Stimulated activated CD8-positive, alpha-beta memory T cell treated with anti-CD3 and anti-CD28 coated beads, Interleukin-12 subunit alpha, Interleukin-12 subunit beta, amount 100 ng/mL, for 24 hours (primary cell): ENCODE results near the gene TMEM132D.

ENCODE experiments used
- DNase-seq: peaks from one replicate; pipeline ENCODE4 v3.0.0-alpha.2; 2020; ENCODE audit errors: extremely low read depth

The TMEM132D gene

DNA sequence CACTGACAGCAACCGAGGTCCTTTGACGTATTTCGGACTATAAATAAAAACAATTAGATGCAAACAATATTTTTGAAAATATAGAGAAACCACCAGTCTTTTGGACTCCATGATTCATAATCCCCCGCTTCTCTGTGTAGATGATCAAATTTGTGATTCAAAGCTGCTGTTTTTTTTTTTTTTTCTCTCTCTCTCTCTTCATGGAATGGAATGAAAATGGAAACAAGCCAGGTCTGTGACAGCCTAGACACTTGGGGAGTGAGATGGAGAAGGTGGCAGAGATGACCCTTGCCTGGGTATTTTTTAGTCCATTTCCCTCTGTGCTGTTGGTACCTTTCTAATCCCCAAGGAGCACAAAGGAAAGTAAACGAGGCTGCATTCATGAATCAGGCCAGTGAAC, 802.0 kb downstream of the TMEM132D start:
- DNase-seq, result no peak

DNA sequence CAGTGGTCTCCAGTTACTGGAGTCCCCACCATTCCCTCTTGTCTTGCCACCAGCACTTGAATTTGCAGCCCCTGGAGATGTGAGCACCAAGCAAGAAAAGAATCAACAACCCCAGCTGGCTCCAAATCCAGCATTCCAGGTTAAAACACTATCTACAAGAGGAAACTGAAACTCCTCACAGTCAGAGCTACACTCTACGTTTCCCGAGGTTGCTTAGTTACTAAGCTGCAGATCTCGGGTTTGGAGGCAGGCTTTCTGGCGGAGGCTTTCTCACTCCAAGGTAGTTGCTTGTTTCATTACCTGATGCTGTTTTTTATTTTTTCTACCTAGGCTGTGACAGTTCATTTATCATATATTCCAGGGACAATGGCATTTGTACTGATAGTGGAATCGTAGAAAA, 802.4 kb downstream of the TMEM132D start:
- DNase-seq, result no peak

DNA sequence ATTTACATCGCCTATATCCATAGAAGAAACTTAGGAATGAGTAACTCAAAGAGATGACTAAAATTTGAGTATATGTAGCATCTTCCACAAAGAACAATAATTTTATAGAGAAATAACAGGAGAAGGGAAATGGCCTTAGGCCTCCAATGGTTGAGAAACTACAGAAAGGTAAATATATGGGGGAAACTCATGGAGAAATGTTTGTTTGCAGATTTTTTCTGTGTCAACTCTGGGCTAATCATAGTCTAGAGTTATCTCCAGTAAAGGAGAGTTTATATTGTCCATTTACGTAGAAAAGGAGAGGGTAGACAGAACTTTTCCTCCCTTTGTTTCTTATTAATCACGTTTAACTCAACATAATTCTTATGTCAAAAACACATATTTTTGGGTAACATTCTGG, 806.4 kb downstream of the TMEM132D start:
- no peak for DNase-seq

DNA sequence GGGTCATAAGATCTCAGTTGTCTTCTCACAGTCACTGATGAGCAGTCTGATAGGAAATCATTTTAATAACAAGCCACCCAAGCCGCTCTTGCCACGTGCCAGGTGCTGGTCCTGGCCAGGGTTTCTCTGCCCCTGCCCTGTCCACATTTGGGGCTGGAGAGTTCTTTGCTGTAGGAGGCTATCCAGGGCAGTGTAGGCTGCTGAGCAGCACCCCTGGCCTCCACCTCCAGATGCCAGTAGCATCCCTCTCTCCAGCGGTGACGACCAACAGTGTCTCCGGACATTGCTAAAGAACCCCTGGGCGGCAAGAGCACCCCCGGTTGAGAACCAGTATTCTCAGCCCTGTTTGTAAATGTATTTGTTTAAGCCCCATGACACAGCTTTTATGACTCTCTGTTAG, 806.9 kb downstream of the TMEM132D start:
- no peak for DNase-seq

DNA sequence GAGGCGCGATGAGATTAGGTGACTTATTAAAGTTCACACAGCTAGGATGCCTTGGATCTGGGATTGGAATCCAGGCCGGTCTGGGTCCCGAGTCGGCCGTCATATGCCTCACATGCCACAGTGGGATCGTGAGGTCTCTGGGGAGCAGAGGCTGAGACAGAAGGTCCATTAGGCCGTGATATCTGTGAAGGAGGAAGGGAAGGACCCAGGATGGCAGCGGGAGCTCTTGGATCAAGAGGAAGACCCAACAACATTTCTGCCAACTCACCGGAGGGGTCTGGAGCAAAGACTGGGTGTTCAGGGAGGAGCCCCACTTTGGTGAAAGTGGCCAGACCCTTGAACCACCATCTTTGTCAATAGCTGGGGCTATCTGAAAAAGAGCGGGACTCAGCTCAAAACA, 807.6 kb downstream of the TMEM132D start:
- DNase-seq, result no peak

DNA sequence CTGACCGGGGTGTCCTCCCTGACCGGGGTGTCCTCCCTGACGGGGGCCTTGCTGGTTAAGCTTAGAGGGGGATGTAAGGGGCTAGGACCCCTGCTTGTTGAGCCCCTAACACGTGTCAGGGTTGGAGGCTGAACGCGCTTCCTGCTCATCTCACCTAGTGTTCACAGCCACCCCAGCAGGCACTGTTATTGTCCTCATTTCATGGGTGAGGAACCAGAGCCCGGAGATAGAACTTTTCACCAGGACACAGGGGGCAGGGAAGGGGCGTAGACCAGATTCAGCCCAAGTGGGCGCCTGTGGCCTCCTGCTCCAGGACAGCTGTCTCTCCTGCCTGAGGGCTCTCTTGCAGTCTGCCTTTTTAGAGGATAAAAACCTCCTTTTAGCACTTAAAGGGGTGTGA, 814.2 kb downstream of the TMEM132D start:
- DNase-seq, result no peak

DNA sequence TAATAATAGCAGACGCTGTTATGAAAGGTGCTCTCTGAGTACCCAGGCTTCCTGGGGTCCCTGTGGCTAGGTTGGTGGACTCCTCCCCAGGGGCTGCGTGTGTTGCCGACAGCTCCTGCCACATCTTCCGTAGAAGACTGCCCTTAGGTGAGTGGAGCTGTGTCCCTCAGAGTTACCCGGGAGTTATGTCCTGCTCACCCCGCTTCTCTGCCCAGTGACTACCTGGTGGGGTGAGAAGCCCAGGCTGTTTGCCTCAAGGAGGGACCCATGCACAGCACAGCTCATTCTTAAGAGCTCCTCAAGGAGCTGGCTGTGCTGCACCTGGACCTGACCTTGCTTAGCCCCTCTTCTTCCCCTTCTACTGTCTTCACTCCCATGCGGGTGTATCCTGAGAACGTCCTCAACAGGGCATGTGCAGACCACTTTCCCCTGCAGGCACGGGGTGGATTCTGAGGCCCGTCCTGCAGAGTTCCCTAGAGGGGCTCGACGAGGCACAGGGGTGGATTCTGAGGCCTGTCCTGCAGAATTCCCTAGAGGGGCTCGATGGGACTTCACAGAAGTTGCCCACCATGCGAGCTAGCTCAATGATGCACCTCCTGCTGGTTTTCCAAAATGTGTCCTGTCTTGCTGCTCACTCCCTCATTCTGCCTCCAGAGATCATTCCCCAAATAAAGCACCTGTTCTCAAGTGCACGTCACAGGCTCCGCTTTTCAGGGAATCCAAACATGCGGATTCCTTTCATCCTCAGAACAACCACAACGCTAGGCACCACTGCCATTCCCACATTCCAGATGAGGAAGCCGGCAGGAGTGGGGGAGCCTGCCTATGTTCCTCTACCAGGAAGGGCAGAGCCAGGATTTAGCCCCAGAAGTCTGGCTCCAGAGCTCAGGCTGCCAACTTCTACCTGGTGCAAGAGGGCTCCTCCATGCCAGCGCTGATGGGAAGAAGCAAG, 818.7 kb downstream of the TMEM132D start:
- no peak for DNase-seq

DNA sequence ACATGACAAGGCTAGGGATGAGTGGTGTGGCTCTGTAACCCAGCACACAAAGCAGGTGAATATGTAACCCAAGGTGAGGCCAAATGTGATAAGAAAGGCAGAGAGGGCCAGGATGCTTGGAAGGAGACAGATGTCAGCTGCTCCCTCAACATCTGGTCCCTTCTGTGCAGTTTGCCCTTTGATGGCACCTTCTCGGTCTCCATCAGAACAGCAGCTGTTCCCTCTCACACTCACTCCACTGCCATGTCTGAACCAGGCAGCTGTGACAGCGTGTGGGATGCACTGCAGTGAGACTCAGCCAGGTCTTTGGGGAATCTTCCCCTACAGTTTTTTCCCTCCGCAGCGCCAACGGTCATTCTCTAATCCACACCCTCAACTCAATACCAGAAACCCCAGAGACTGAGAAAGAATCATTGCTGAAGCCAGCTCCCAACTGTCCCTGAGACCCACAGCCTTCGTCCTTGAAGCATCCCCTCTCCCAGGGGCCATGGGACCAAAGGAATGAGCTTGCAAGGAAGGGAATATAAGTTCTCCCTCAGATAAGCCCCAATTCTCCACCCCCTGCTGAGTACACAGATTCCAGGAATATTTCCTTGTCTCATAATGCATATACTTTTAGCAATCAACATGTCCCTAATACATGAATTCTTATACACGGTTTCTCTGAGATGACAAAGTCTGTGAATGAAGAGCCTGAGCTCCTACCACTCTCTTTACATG, 820.5 kb downstream of the TMEM132D start:
- DNase-seq, result no peak

DNA sequence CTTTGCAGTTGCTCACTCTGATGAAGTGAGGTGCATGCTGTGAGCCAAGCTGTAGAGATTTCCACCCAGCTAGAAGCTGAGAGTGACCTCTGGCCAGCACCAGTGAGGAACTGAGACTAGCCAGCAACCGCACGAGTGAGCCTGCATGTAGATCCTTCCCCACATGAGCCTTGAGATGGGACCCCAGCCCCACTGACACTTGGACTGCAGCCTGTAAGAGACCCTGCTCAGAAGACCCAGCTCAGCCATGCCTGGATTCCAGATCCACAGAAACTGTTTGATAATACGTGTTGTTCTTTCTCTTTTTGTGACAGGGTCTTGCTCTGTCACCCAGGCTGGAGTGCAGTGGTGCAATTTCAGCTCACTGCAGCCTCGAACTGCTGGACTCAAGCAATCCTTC, 821.4 kb downstream of the TMEM132D start:
- DNase-seq, result no peak

DNA sequence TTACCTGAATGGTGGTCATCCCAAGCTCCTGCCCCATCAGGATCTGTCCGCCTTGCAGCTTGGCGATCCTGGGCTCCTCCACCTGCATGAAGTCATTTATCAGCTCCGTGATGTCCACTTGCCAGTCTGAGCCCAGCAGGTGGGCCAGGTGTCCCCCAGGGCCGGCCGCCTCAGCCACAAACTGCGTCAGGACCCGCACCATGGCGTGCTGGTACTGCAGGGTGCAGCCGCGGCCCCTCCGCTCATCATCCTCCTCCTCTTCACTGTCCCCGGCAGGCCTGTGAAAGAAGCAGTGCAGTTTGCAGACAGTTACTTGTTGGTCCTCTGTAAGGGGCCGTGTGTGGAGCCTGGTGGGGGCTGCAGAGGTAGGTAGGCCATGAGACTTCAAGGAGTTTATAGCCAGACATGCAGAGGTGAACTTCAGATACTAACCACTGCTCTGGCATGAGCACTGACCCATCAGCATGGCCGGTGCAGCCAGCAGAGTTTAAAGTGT, 822.0 kb downstream of the TMEM132D start:
- no peak for DNase-seq

DNA sequence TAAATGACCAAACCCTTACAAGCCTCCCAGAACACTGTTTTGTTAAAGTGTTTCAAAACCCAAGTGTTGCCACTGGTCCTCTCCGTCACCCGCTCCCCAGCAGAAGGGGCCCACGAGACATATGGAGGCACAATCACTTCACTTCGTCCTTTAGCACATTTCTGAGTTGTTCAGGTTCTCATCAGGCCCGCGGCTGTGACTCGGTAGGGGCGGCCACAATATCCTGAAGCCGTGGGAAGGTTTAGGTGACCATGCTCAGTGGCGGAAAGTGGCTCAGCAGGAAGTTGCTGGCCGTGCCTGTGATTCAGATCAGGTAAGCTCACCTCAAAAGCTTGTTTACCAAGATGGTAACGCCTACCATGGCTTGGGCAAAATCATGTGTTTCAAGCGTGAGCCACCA, 823.0 kb downstream of the TMEM132D start:
- DNase-seq, result no peak

DNA sequence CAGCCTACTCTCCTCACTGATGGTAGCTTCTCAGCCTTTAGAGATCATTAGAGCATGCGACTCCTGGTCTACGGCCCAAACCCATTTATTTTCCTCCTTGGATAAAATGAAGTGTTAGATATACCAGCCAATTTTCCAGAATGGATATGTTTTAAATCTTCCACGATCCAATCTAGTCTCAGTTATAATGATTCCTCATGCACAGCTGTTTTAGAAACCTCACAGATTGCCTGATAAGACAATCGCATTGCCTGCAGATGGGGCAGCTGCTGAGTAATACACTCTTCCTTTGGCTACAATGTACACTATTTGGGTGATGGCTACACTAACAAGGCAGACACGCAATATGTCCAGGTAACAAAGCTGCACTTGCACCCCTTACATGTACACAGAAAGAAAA, 823.4 kb downstream of the TMEM132D start:
- DNase-seq, result no peak

DNA sequence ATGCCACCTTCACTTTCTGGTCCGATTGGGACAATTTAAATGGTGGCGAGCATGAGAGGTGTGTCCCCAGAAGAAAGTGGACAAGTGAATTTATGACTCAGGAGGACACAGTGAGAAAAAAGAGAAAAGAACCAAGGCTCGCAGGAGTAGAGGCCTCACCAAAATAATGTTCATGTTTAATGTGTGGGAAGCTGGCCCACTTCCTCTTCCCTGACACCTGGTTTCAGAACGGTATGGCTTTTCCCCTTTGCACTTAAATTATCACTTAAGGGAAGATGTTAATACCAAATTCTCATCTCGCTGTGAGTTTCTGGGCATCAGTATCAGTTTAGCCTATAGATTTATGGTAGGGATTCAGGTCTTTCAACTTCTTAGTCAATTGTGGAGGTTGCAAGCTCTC, 824.1 kb downstream of the TMEM132D start:
- no peak for DNase-seq

DNA sequence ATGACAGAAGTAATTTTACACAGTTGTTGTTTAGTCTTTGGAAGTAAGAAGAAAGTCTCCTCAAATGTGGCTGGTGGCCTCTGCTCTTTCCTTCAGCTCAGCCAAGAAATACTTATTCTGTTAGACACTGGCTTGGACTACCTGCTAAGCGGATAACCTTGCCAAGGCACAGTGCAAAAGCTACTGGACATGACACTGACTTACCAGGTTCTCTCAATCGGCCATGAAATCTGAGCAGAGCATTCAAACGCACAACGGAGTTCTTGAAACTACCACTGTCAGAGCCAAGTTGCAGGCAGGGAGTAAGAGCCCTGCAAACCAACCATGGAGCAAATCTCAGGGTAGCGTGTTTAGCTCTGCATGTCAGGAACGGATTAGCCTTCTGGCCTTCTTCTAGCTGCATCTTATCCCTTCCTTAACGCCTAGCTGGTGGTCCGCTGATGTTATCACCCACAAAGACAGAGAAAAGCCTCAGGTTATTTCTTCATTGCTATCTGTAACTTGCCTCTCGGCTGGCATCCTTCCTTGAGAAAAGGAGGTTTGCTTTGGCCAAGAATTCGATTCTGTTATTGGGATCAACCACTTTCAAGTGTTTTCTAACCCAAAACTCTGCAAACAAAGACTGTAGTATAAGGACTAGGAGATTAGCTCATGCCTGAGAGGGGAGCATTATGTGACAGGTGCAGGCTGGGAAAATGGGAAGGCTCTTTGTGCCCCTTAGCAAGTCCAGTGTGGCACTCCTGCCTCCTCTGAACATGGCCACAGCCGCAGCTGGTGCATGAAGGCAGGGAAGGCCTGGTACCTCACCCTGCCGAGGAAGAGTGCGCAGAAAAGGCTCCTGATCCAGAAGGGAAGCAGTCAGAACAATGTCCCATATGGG, 827.1 kb downstream of the TMEM132D start:
- DNase-seq, result no peak

DNA sequence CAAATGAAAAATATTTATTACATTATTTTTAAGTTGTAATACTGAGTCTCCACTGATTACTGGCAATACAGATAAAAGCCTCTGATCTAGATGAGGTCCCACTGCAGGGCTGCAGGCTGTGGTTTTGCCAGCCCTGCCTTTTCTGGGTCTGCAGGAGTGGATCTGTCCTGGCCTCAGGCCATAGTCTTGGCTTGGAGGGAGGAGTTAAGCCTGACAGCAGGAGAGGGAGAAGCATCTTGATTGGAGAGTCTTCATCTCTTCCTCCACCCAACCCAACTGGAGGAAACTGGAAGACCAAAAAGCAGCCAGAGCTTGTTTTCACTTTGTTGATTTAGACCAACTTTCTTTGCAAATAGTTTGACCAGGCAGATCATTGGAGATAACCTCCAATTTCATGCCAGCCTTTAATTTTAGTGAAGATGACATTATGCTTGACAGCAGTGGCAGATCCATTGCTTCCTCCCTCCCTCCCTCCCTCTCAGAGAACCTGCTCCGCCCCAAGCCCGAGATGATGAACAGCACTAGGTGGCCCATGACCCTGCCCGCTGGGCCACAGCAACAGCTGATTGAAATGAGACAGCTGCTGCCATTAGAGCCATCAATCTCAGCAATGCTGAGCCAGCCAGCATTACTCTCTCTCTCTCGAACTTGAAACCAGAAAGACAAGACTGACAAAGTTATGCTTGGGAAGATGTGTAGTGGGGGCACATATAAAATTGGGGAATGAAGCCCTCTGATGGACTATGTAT, 828.2 kb downstream of the TMEM132D start:
- no peak for DNase-seq

DNA sequence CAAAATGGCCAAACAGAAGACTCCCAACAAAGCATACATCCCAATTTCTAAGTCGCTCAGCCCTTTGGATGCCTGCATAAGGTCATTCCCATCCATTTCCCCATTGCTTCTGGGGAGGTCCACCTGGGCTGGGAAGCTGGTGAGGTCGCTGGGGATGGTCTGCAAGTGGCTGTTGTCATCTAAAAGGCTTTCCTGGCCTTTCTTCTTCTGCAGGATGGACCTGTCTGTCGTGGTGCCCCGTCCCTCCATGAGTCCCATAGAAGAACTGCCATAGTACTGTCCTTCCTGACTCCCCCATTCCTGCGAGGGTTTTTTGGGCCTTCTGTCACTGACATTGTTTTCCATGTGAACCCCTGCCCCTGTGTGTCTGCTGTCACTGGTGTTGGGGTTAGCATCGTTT, 829.4 kb downstream of the TMEM132D start:
- no peak for DNase-seq

DNA sequence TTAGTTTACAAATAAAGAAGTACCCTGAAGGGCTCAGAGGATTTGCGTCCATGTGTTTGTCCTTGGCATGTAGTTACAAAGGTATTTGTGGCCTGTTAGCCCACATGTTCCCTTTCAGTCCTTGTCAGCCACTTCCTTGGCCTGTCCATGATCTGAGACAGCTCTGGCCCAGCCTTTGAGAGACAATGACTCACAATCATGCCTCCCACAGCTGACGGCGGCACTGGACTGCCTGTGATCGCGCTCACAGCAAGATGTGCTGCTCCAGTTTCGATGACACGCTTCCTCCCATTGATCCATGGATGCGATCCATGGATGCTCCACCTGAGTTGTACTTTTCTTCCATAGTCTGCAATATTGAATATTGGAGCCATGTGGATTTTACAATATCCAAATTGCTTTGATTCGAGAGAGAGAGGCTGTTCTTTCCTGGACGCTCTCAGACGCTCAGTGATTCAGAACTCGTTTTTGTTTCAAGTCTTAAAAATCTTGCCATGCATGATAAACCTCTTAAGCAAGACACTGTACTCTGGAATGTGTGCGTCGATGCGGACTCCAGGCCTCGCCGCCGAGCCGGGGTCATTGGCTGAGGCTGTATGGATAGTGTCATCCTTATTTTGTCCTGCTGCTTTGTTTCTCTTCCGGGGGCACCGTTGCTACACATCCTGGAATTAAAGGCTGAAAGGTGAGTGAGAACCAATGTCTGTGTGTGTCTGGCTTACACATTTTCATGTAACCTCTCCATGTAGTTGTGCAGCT, 830.5 kb downstream of the TMEM132D start:
- DNase-seq, result no peak

DNA sequence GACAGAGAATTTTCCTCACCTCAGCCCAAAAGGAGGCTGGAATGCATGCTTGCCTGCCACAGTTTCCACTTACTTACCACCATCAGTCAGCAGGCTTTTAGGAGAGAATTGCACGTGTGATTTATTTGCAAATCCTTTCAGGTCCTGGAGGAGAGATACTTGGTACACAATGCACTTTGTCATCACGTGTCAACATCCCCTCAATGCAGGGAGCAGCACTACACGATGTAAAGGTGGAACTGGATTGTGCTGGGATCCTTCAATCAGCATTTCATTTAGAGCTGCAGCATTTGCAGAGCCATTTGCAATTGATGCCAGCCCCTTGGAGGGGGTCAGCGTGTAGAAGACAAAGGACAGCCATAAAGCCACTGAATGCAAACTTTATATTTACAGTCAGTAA, 832.5 kb downstream of the TMEM132D start:
- DNase-seq, result no peak

DNA sequence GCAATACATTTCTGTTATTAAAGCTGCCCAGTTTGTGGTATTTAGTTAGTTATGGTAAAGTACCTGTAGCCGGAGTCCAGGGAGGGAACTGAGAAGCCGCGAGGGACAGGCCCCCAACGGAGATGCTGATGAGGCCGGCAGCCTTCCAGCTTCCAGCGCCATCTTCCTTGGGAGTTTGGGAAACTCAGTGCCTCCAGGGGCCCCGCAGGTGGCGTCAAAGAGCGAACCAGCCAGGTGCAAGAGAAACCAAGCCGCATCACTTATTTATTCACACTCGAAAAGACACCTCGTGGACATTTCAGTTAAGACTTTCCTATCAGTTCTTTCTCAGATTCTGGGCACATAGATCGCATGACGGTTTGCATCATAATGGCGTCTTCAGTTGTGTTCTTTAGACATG, 833.9 kb downstream of the TMEM132D start:
- DNase-seq, result no peak

DNA sequence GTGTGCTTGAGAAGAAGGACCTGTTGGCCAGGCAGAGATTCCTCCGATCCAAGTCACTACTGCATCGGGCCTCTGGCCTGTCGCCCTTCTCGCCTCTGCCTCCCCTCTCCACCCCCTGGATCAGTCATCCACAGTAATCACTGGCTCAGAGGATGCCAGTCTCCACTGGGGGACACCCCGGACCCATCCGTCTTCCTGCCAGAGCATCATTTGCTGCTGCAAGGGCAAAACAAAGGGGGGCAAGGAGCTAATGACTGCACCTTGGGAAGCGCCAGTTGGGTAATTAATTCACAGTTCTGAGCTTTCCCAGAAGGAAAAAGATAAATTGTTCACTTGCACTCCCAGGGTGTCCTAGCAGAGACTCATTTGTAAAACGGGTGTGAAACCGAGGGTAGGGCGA, 835.1 kb downstream of the TMEM132D start:
- DNase-seq, result no peak

DNA sequence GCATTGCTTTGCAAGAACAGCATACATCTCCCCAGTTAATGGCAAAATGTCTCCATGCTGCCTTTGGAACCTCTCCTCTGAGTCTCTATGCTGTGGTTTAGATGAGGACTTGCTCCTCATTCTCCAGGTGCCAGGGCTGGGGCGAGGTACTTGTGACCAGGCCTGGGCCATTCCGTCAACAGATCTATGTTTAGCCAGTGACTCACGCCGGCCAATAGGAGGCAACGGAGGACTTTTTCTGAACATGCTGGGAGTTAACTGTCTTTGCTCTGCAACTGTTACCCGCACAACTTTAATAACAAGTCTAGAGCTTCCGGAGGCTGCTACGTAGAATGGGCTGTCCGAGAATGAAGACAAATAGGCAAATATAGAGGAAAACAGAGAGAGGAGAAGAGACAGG, 836.3 kb downstream of the TMEM132D start:
- DNase-seq, result no peak
